ENCODE measurements around the gene PHB1.

The PHB1 gene

GRCh38 chr17:49414622-49415350, at the start of gene PHB1:
Gene PHB1, minus strand, starts transcription at chr17:49414882. Its CDS starts 1,618 bp downstream, at chr17:49413264.
- Histone ChIP-seq H3K36me3 (ENCODE audit: control insufficient read depth, insufficient read depth, low read length) (peaks cover 20% of the 10 kb centered on the region), H3K9ac (ENCODE audit: low read depth, low read length) (peak within 1 kb of the TSS; percentile 74)

GRCh38 chr17:49464049-49464448, 49.4 kb upstream of the PHB1 start:
- no peak overlapping the region for H3K9ac ChIP-seq (ENCODE audit: low read depth, low read length)
- H3K27me3 ChIP-seq (ENCODE audit: control insufficient read depth, insufficient read depth, low read length), result peaks cover 14% of the 10 kb centered on the region
- H3K4me1 ChIP-seq (ENCODE audit: control insufficient read depth, insufficient read depth, low read length), result peaks cover 2% of the 10 kb centered on the region
- no peak overlapping the region for H3K4me3 ChIP-seq (ENCODE audit: low read depth, low read length)
- peaks cover 8% of the 10 kb centered on the region for H3K9me3 ChIP-seq (ENCODE audit: control insufficient read depth, insufficient read depth, low read length)
- H3K36me3 ChIP-seq (ENCODE audit: control insufficient read depth, insufficient read depth, low read length), result no peaks in the 10 kb centered on the region

More at GRCh38 chr17:49414622-49415350, at the start of gene PHB1:
- Histone ChIP-seq H3K4me3 (ENCODE audit: low read depth, low read length) (peak within 1 kb of the TSS; percentile 99), H3K27me3 (ENCODE audit: control insufficient read depth, insufficient read depth, low read length) (no peaks in the 10 kb centered on the region), H3K9me3 (ENCODE audit: control insufficient read depth, insufficient read depth, low read length) (no peaks in the 10 kb centered on the region), H3K4me1 (ENCODE audit: control insufficient read depth, insufficient read depth, low read length) (peaks cover 2% of the 10 kb centered on the region)

GRCh38 chr17:49461580-49461979, 46.9 kb upstream of the PHB1 start:
- Histone ChIP-seq H3K9ac (ENCODE audit: low read depth, low read length) (no peak overlapping the region), H3K4me1 (ENCODE audit: control insufficient read depth, insufficient read depth, low read length) (peaks cover 2% of the 10 kb centered on the region), H3K4me3 (ENCODE audit: low read depth, low read length) (no peak overlapping the region), H3K9me3 (ENCODE audit: control insufficient read depth, insufficient read depth, low read length) (peaks cover 8% of the 10 kb centered on the region), H3K36me3 (ENCODE audit: control insufficient read depth, insufficient read depth, low read length) (no peaks in the 10 kb centered on the region), H3K27me3 (ENCODE audit: control insufficient read depth, insufficient read depth, low read length) (no peaks in the 10 kb centered on the region)

- no peak overlapping the region for H3K9ac ChIP-seq (ENCODE audit: low read depth, low read length)
- H3K9me3 ChIP-seq (ENCODE audit: control insufficient read depth, insufficient read depth, low read length), result peaks cover 8% of the 10 kb centered on the region
- no peak overlapping the region for H3K4me3 ChIP-seq (ENCODE audit: low read depth, low read length)
- no peaks in the 10 kb centered on the region for H3K27me3 ChIP-seq (ENCODE audit: control insufficient read depth, insufficient read depth, low read length)
- H3K36me3 ChIP-seq (ENCODE audit: control insufficient read depth, insufficient read depth, low read length), result no peaks in the 10 kb centered on the region
- peaks cover 2% of the 10 kb centered on the region for H3K4me1 ChIP-seq (ENCODE audit: control insufficient read depth, insufficient read depth, low read length)
These were observed 45.7 kb upstream of the PHB1 start for GRCh38 chr17:49460401-49460800.

- Histone ChIP-seq H3K27me3 (ENCODE audit: control insufficient read depth, insufficient read depth, low read length) (no peaks in the 10 kb centered on the region), H3K4me1 (ENCODE audit: control insufficient read depth, insufficient read depth, low read length) (peaks cover 4% of the 10 kb centered on the region), H3K4me3 (ENCODE audit: low read depth, low read length) (no peak overlapping the region), H3K36me3 (ENCODE audit: control insufficient read depth, insufficient read depth, low read length) (no peaks in the 10 kb centered on the region), H3K9ac (ENCODE audit: low read depth, low read length) (no peak overlapping the region), H3K9me3 (ENCODE audit: control insufficient read depth, insufficient read depth, low read length) (peaks cover 8% of the 10 kb centered on the region)
These were observed 44.8 kb upstream of the PHB1 start for GRCh38 chr17:49459401-49459984.

- Histone ChIP-seq H3K36me3 (ENCODE audit: control insufficient read depth, insufficient read depth, low read length) (no peaks in the 10 kb centered on the region), H3K9ac (ENCODE audit: low read depth, low read length) (no peak overlapping the region), H3K27me3 (ENCODE audit: control insufficient read depth, insufficient read depth, low read length) (no peaks in the 10 kb centered on the region), H3K9me3 (ENCODE audit: control insufficient read depth, insufficient read depth, low read length) (no peaks in the 10 kb centered on the region), H3K4me1 (ENCODE audit: control insufficient read depth, insufficient read depth, low read length) (peaks cover 4% of the 10 kb centered on the region), H3K4me3 (ENCODE audit: low read depth, low read length) (no peak overlapping the region)
These were observed 43.2 kb upstream of the PHB1 start for GRCh38 chr17:49457564-49458535.

- H3K27me3 ChIP-seq (ENCODE audit: control insufficient read depth, insufficient read depth, low read length), result no peaks in the 10 kb centered on the region
These were observed 41.7 kb upstream of the PHB1 start for GRCh38 chr17:49456183-49456965.

GRCh38 chr17:49455272-49455861, 40.7 kb upstream of the PHB1 start:
- Histone ChIP-seq H3K9ac (ENCODE audit: low read depth, low read length) (no peak overlapping the region), H3K27me3 (ENCODE audit: control insufficient read depth, insufficient read depth, low read length) (no peaks in the 10 kb centered on the region), H3K36me3 (ENCODE audit: control insufficient read depth, insufficient read depth, low read length) (no peaks in the 10 kb centered on the region), H3K4me1 (ENCODE audit: control insufficient read depth, insufficient read depth, low read length) (peaks cover 4% of the 10 kb centered on the region), H3K9me3 (ENCODE audit: control insufficient read depth, insufficient read depth, low read length) (no peaks in the 10 kb centered on the region), H3K4me3 (ENCODE audit: low read depth, low read length) (no peak overlapping the region)

More at GRCh38 chr17:49456183-49456965, 41.7 kb upstream of the PHB1 start:
- H3K9me3 ChIP-seq (ENCODE audit: control insufficient read depth, insufficient read depth, low read length), result no peaks in the 10 kb centered on the region
- peaks cover 4% of the 10 kb centered on the region for H3K4me1 ChIP-seq (ENCODE audit: control insufficient read depth, insufficient read depth, low read length)
- H3K4me3 ChIP-seq (ENCODE audit: low read depth, low read length), result no peak overlapping the region
- H3K36me3 ChIP-seq (ENCODE audit: control insufficient read depth, insufficient read depth, low read length), result no peaks in the 10 kb centered on the region
- no peak overlapping the region for H3K9ac ChIP-seq (ENCODE audit: low read depth, low read length)

- no peak overlapping the region for H3K4me3 ChIP-seq (ENCODE audit: low read depth, low read length)
- no peak overlapping the region for H3K9ac ChIP-seq (ENCODE audit: low read depth, low read length)
- H3K9me3 ChIP-seq (ENCODE audit: control insufficient read depth, insufficient read depth, low read length), result no peaks in the 10 kb centered on the region
- peaks cover 2% of the 10 kb centered on the region for H3K4me1 ChIP-seq (ENCODE audit: control insufficient read depth, insufficient read depth, low read length)
- no peaks in the 10 kb centered on the region for H3K36me3 ChIP-seq (ENCODE audit: control insufficient read depth, insufficient read depth, low read length)
- no peaks in the 10 kb centered on the region for H3K27me3 ChIP-seq (ENCODE audit: control insufficient read depth, insufficient read depth, low read length)
These were observed 39.4 kb upstream of the PHB1 start for GRCh38 chr17:49454050-49454449.

GRCh38 chr17:49452661-49453060, 38.0 kb upstream of the PHB1 start:
- H3K9me3 ChIP-seq (ENCODE audit: control insufficient read depth, insufficient read depth, low read length), result no peaks in the 10 kb centered on the region
- no peak overlapping the region for H3K9ac ChIP-seq (ENCODE audit: low read depth, low read length)
- peaks cover 2% of the 10 kb centered on the region for H3K4me1 ChIP-seq (ENCODE audit: control insufficient read depth, insufficient read depth, low read length)
- H3K36me3 ChIP-seq (ENCODE audit: control insufficient read depth, insufficient read depth, low read length), result no peaks in the 10 kb centered on the region
- H3K4me3 ChIP-seq (ENCODE audit: low read depth, low read length), result no peak overlapping the region
- H3K27me3 ChIP-seq (ENCODE audit: control insufficient read depth, insufficient read depth, low read length), result no peaks in the 10 kb centered on the region

- Histone ChIP-seq H3K27me3 (ENCODE audit: control insufficient read depth, insufficient read depth, low read length) (no peaks in the 10 kb centered on the region), H3K36me3 (ENCODE audit: control insufficient read depth, insufficient read depth, low read length) (no peaks in the 10 kb centered on the region), H3K4me1 (ENCODE audit: control insufficient read depth, insufficient read depth, low read length) (peaks cover 2% of the 10 kb centered on the region)
These were observed 37.5 kb upstream of the PHB1 start for GRCh38 chr17:49452201-49452600.

More at GRCh38 chr17:49452201-49452600, 37.5 kb upstream of the PHB1 start:
- Histone ChIP-seq H3K4me3 (ENCODE audit: low read depth, low read length) (no peak overlapping the region), H3K9ac (ENCODE audit: low read depth, low read length) (no peak overlapping the region), H3K9me3 (ENCODE audit: control insufficient read depth, insufficient read depth, low read length) (no peaks in the 10 kb centered on the region)
